HepG2 (cell line): Measurements from ENCODE around the gene CACNA1D. TPM values are rescaled to one million over a fixed set of nuclear protein-coding genes. Genes with fewer than 3 reads are reported as not detected.
A peak's percentile ranks its signal among the peaks of the same experiment; 100 is the strongest.

Source experiments
- ATAC-seq: fragments of 200-7000 bp; cut with Tn5 transposase; 3 replicates; pipeline ENCODE4 v1.9.1; 2020; ENCODE audit warnings: mild to moderate bottlenecking, moderate library complexity
- BruUV-seq: library from RNA; stranded (reverse); fragments of 400-500 nt; replicated peaks from 2 replicates; lab custom pipeline; 2021; lab: Mats Ljungman, UMichigan
- CTCF ChIA-PET: fragments of 300-600 bp; formaldehyde crosslinking; extraction: SDS; loops from one replicate; lab custom pipeline; 2021; ENCODE audit warnings: low total read pairs, inconsistent platforms, low intra/inter-chr PET ratio; lab: Yijun Ruan, JAX
- POLR2A ChIA-PET: fragments of 350-600 bp; sonication (Branson Sonifier 250); formaldehyde crosslinking; loops from one replicate; lab custom pipeline; 2020; ENCODE audit warnings: antibody characterized with exemption, inconsistent platforms; lab: Yijun Ruan, JAX
- DNase-seq: peaks from one replicate; pipeline ENCODE4 v3.0.0-alpha.2; 2015; ENCODE audit warnings: low spot score
- FAIRE-seq: peaks from 3 replicates; lab custom pipeline; 2011; peaks lifted over from hg19 to GRCh38; lab: Jason Lieb, UNC
- H2AFZ ChIP-seq: one replicate; pipeline ENCODE4 v1.6.1; 2011; ENCODE audit warnings: low read length, inconsistent platforms
- H3K27ac ChIP-seq: fragments of 300-600 bp; 3 replicates; pipeline ENCODE4 v1.8.0; 2011; ENCODE audit warnings: mixed run types, mild to moderate bottlenecking, mixed read lengths, low read length, inconsistent platforms; ENCODE audit not compliant: insufficient read depth; ENCODE audit errors: extremely low read length
- H3K27me3 ChIP-seq, 2 experiments: fragments of 200-600 bp in 1 of 2; 2 replicates in 1 of 2; 3 replicates in 1 of 2; pipeline versions ENCODE4 v1.6.0 to v1.8.0; 2011; ENCODE audit warnings: low read length in 2 of 2, mild to moderate bottlenecking in 2 of 2, moderate library complexity in 2 of 2, inconsistent platforms in 1 of 2; ENCODE audit not compliant: insufficient read depth in 2 of 2, control insufficient read depth in 1 of 2
- H3K36me3 ChIP-seq, 2 experiments: fragments of 200-600 bp in 1 of 2; replicated peaks in 1 of 2; 2 replicates in 1 of 2; 3 replicates in 1 of 2; pipeline versions ENCODE4 v1.5.1 to v1.8.0; 2011; ENCODE audit warnings: low read length in 2 of 2, inconsistent platforms in 1 of 2; ENCODE audit not compliant: insufficient read depth in 2 of 2, control insufficient read depth in 1 of 2
- H3K4me1 ChIP-seq: 2 replicates; pipeline ENCODE4 v1.5.1; 2012; ENCODE audit warnings: low read length, inconsistent platforms; ENCODE audit not compliant: insufficient read depth
- H3K4me2 ChIP-seq: 2 replicates; pipeline ENCODE4 v1.6.0; 2011; ENCODE audit warnings: low read depth, low read length, inconsistent platforms
- H3K4me3 ChIP-seq, 3 experiments: fragments of 200-600 bp in 1 of 3; sonication (generic), shearing (Covaris generic) in 1 of 3; replicated peaks in 1 of 3; 2 replicates each; pipeline ENCODE4 v1.5.1; 2011 to 2016; ENCODE audit warnings: low read length in 3 of 3, inconsistent platforms in 2 of 3, low read depth in 2 of 3, mild to moderate bottlenecking in 2 of 3, control low read depth in 1 of 3, mixed read lengths in 1 of 3; ENCODE audit not compliant: insufficient read depth in 1 of 3
- H3K79me2 ChIP-seq: one replicate; pipeline ENCODE4 v1.6.1; 2011; ENCODE audit warnings: low read length, inconsistent platforms; ENCODE audit not compliant: insufficient read depth
- H3K9ac ChIP-seq: 2 replicates; pipeline ENCODE4 v1.6.0; 2011; ENCODE audit warnings: mild to moderate bottlenecking, low read depth, low read length, inconsistent platforms; ENCODE audit not compliant: insufficient read depth
- H3K9me3 ChIP-seq: 2 replicates; pipeline ENCODE4 v1.5.1; 2012; ENCODE audit warnings: mild to moderate bottlenecking, low read length
- H4K20me1 ChIP-seq: 2 replicates; pipeline ENCODE4 v1.6.0; 2011; ENCODE audit warnings: inconsistent platforms, mild to moderate bottlenecking, low read length, moderate library complexity; ENCODE audit not compliant: insufficient read depth
- ATM ChIP-seq: fragments of 450-650 bp; IDR thresholded peaks from 2 replicates; pipeline ENCODE4 v1.7.1; 2017; ENCODE audit warnings: mild to moderate bottlenecking, borderline replicate concordance
- CBX1 ChIP-seq: IDR thresholded peaks from one replicate; pipeline ENCODE4 v1.6.1; 2016; ENCODE audit warnings: antibody characterized with exemption, low read depth
- DNMT1 ChIP-seq: sonication (generic); formaldehyde crosslinking; IDR thresholded peaks from 2 replicates; pipeline ENCODE4 v1.5.1; 2020; ENCODE audit warnings: mild to moderate bottlenecking, missing genetic modification reagents
- GFI1 ChIP-seq: sonication (generic); formaldehyde crosslinking; IDR thresholded peaks from 2 replicates; pipeline ENCODE4 v1.5.0; 2020; ENCODE audit warnings: missing genetic modification reagents, mild to moderate bottlenecking, borderline replicate concordance
- HCFC1 ChIP-seq: fragments of 150-350 bp; IDR thresholded peaks from 2 replicates; pipeline ENCODE4 v1.6.1; 2014; ENCODE audit warnings: low read depth, low read length
- HNRNPH1 ChIP-seq: fragments of 200-400 bp; formaldehyde crosslinking; optimal IDR thresholded peaks from 2 replicates; pipeline ENCODE3; 2017; ENCODE audit warnings: mild to moderate bottlenecking, low read depth, low read length
- MED13 ChIP-seq: sonication (generic); formaldehyde crosslinking; IDR thresholded peaks from 2 replicates; pipeline ENCODE4 v1.5.0; 2020; ENCODE audit warnings: missing genetic modification reagents
- MTA1 ChIP-seq: sonication (generic); formaldehyde crosslinking; IDR thresholded peaks from 2 replicates; pipeline ENCODE4 v1.4.0; 2020; ENCODE audit warnings: missing genetic modification reagents, mild to moderate bottlenecking, borderline replicate concordance
- MTF2 ChIP-seq: sonication (generic); formaldehyde crosslinking; IDR thresholded peaks from 2 replicates; pipeline ENCODE4 v1.5.0; 2020; ENCODE audit warnings: missing genetic modification reagents, borderline replicate concordance
- SP1 ChIP-seq, 2 experiments: fragments of 450-650 bp in 1 of 2; sonication (generic) in 1 of 2; formaldehyde crosslinking in 1 of 2; IDR thresholded peaks; 2 replicates each; pipeline versions ENCODE4 v1.4.0 to v1.6.1; 2016 to 2020; ENCODE audit warnings: missing genetic modification reagents in 1 of 2
- SP5 ChIP-seq: IDR thresholded peaks from 2 replicates; pipeline ENCODE4 v1.6.1; 2016; ENCODE audit warnings: low read depth, borderline replicate concordance
- TAF15 ChIP-seq: fragments of 200-400 bp; formaldehyde crosslinking; IDR thresholded peaks from one replicate; pipeline ENCODE4 v1.6.1; 2018; ENCODE audit warnings: mild to moderate bottlenecking, low read depth, low read length; ENCODE audit not compliant: poor library complexity, severe bottlenecking
- ZBTB21 ChIP-seq: sonication (generic); formaldehyde crosslinking; IDR thresholded peaks from 2 replicates; pipeline ENCODE4 v1.4.0; 2020; ENCODE audit warnings: missing genetic modification reagents
- ZKSCAN8 ChIP-seq: IDR thresholded peaks from 2 replicates; pipeline ENCODE4 v1.6.1; 2016; ENCODE audit warnings: borderline replicate concordance, missing genetic modification reagents, missing compliant biosample characterization
- ZNF225 ChIP-seq: sonication (generic); formaldehyde crosslinking; IDR thresholded peaks from 2 replicates; pipeline ENCODE4 v1.4.0; 2020; ENCODE audit warnings: mild to moderate bottlenecking, missing genetic modification reagents
- ZNF549 ChIP-seq: sonication (generic); formaldehyde crosslinking; IDR thresholded peaks from 2 replicates; pipeline ENCODE4 v1.5.0; 2020; ENCODE audit warnings: missing genetic modification reagents
- ZNF558 ChIP-seq: sonication (generic); formaldehyde crosslinking; IDR thresholded peaks from 2 replicates; pipeline ENCODE4 v1.9.0; 2022; ENCODE audit warnings: mild to moderate bottlenecking, missing genetic modification reagents, borderline replicate concordance
- ZNF570 ChIP-seq: sonication (generic); formaldehyde crosslinking; IDR thresholded peaks from 2 replicates; pipeline ENCODE4 v1.4.0; 2020; ENCODE audit warnings: mild to moderate bottlenecking, missing genetic modification reagents, borderline replicate concordance
- ZNF670 ChIP-seq: sonication (generic); formaldehyde crosslinking; IDR thresholded peaks from 2 replicates; pipeline ENCODE4 v1.8.0; 2022; ENCODE audit warnings: mild to moderate bottlenecking, missing genetic modification reagents, borderline replicate concordance
- ZNF879 ChIP-seq: sonication (generic); formaldehyde crosslinking; IDR thresholded peaks from 2 replicates; pipeline ENCODE4 v1.8.1; 2023; ENCODE audit warnings: missing genetic modification reagents
- WGBS: methylation state at CpG from one replicate; pipeline ENCODE4 v1.1.6; 2017; ENCODE audit warnings: low lambda C conversion rate; 5-methylcytosine and 5-hydroxymethylcytosine counted together
- in situ Hi-C: cut with HindIII; loops from 2 replicates; pipeline ENCODE4 v1.10.0; 2017; ENCODE audit warnings: low pct_unique_long_range_greater_than_20kb; ENCODE audit not compliant: extremely low pct_ligation_motif_present
- intact Hi-C: fragments of 100-400 bp; cut with micrococcal nuclease; formaldehyde crosslinking; loops from one replicate; pipeline ENCODE4 v1.10.0; 2022; ENCODE audit not compliant: unreplicated experiment
- polyA plus RNA-seq, 8 experiments: library from polyadenylated mRNA; depleted of rRNA in 3 of 8; stranded (reverse) in 7 of 8; unstranded in 1 of 8; fragments of >200 nt; fragmentation: Illumina TruSeq in 4 of 8; extraction: Trizol in 4 of 8; gene quantifications; 2 replicates each; pipeline versions ENCODE4 v1.2.1 to v1.2.3, GENCODE V29; 2011 to 2016; ENCODE audit warnings: low read depth in 4 of 8, missing spikeins in 1 of 8, mixed read lengths in 1 of 8; ENCODE audit not compliant: insufficient read depth in 1 of 8
- total RNA-seq, 5 experiments: library from RNA; depleted of rRNA; stranded (reverse); fragments of >200 nt; fragmentation: Illumina TruSeq; extraction: Trizol; gene quantifications; 2 replicates each; pipeline ENCODE4 v1.2.3, GENCODE V29; 2016; ENCODE audit warnings: low read depth in 1 of 5
- TF ChIP-seq, protein P1 (sequence below): IDR thresholded peaks from 2 replicates; pipeline ENCODE4 v1.6.1; 2016; ENCODE audit warnings: missing compliant biosample characterization, missing genetic modification reagents, borderline replicate concordance

The CACNA1D gene
- total and polyA plus RNA-seq, 2 of the 13 experiments (the other 11 are each of a cell fraction or from before 2014, with no cell fraction given), result 0.26 to 0.38 TPM

DNA sequence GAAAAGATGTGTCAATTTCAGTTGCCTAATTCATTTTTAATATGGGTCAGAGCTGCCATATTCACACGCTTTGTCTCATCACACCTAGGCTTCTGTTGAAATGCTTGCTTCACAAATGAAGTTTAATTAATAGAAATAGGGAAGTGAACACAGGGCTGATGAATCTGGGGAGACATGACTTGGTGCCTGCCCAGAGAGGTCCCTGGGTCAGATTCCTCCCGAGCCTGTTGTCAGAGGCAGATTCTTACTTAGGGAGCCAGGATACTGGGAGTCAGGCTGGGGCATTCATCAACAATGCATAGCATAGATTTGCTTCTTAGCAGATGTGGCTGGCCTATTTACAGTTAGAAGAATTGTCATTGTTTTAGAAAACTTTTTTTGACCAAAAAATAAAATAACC is 90.6 kb downstream of the CACNA1D start:
- no TSS peak for BruUV-seq
- no peak for ATAC-seq
- Histone ChIP-seq H3K36me3 (no peaks in the 10 kb centered on the region), H3K4me1 (peaks cover 18% of the 10 kb centered on the region), H3K4me3 (no peak overlapping the region), H3K27ac (no peak overlapping the region), H3K4me2 (no peak overlapping the region), H3K79me2 (no peaks in the 10 kb centered on the region), H4K20me1 (no peaks in the 10 kb centered on the region), H2AFZ (no peak overlapping the region), H3K27me3 (no peaks in the 10 kb centered on the region; a peak in 1 of 5 replicates), H3K9ac (no peak overlapping the region), H3K9me3 (no peaks in the 10 kb centered on the region)
- TF ChIP-seq ZNF670 (CRISPR knock-in tag) (no peak), HNRNPH1 (no peak)
- intact Hi-C loops, result no loop called here
- FAIRE-seq, result no peak
- ChIA-PET CTCF (no interaction called here), POLR2A (no interaction called here)
- WGBS, result 46% methylated on average over 2 of the region's 2 CpGs
- DNase-seq, result no peak
- in situ Hi-C loops, result no loop called here

DNA sequence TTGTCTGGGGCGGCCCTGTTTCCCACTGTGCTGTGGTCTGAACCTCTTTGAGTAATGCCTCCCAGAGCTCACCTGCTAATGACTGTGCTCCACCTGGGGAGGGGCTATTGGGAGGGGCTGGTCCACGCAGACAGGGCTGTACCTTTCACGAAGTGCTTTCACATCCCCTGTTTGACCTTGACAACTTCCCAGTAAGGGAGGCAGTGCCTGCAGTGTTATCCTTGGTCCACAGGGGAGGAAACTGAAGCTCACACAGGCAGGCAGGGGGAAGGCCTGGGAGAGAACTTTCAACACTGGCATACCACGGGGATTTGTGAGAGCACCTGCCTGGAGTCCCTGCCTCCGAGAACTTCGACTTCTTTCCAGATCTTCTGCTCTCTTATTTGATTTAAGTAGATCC is 91.2 kb downstream of the CACNA1D start:
- no peak overlapping the region for H3K9ac ChIP-seq
- FAIRE-seq, result no peak
- H3K79me2 ChIP-seq, result no peaks in the 10 kb centered on the region
- no peaks in the 10 kb centered on the region; a peak in 1 of 5 replicates for H3K27me3 ChIP-seq
- CTCF ChIA-PET, result no interaction called here
- in situ Hi-C loops, result no loop called here
- POLR2A ChIA-PET, result no interaction called here
- intact Hi-C loops, result no loop called here
- ATAC-seq, result peak; percentile 41; the same call in 1 of the 3 replicates
- DNase-seq, result no peak
- H3K9me3 ChIP-seq, result no peaks in the 10 kb centered on the region
- no peak overlapping the region for H3K4me2 ChIP-seq
- no peak overlapping the region for H3K4me3 ChIP-seq
- H3K27ac ChIP-seq, result no peak overlapping the region
- H2AFZ ChIP-seq, result no peak overlapping the region
- no peaks in the 10 kb centered on the region for H3K36me3 ChIP-seq
- 21% methylated on average over 4 of the region's 6 CpGs for WGBS
- peaks cover 13% of the 10 kb centered on the region for H3K4me1 ChIP-seq
- H4K20me1 ChIP-seq, result no peaks in the 10 kb centered on the region
- BruUV-seq, result no TSS peak
- TF ChIP-seq ZNF558 (CRISPR knock-in tag) (no peak), ZKSCAN8 (CRISPR knock-in tag) (no peak), ZNF549 (no peak), ZNF879 (CRISPR knock-in tag) (no peak), ZNF225 (CRISPR knock-in tag) (no peak), DNMT1 (CRISPR knock-in tag) (no peak), MTF2 (CRISPR knock-in tag) (no peak), MTA1 (CRISPR knock-in tag) (no peak), MED13 (no peak), SP1 (IDR thresholded peaks at IDR 0.05) (no peak), SP1 (CRISPR knock-in tag; IDR thresholded peaks at IDR 0.05) (no peak), HCFC1 (no peak), CBX1 (no peak), ZNF570 (no peak), TAF15 (no peak), GFI1 (CRISPR knock-in tag) (no peak), SP5 (CRISPR knock-in tag) (no peak), ZBTB21 (no peak), ATM (no peak)
- TF ChIP-seq, protein P1, sequence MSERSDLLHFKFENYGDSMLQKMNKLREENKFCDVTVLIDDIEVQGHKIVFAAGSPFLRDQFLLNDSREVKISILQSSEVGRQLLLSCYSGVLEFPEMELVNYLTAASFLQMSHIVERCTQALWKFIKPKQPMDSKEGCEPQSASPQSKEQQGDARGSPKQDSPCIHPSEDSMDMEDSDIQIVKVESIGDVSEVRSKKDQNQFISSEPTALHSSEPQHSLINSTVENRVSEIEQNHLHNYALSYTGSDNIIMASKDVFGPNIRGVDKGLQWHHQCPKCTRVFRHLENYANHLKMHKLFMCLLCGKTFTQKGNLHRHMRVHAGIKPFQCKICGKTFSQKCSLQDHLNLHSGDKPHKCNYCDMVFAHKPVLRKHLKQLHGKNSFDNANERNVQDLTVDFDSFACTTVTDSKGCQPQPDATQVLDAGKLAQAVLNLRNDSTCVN (CRISPR knock-in tag), result no peak
